Measurements from ENCODE around the gene GBE1.

The GBE1 gene

DNA sequence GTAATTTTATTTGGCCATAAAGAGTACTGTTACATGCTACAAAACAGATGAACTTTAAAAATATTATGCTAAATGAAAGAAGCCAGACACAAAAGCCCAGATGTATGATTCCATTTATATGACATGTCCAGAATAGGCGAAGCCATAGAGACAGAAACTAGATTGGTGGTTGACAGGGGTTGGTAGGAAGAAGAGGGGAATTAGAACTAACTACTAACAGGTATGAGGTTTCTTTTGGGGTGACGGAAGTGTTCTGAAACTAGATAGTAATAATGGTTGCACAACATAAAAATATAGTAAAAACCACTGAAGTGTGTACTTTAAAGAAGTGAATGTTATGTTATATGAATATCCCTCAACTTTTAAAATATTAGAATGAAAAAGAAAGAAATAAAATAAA is 66.1 kb downstream of the GBE1 start:
- DNase-seq: no peak

DNA sequence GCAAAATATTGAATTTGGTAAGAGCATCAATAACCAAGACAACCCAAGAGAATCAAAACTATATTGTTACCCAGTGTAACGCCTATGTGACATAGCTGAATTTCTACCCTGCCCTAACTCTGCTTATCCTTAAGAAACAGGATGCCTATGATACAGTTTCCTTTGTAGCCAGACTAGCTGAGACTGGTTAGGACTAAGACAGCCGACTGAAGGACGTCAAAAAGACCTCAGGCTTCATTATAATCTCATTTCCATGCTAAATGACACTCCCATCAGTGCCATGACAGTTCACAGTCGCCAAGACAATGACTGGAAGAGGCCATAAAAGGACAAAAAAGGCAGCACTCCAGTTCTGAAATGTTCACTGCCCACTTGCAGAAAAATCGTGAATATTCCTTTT is 66.8 kb downstream of the GBE1 start:
- no peak for DNase-seq

DNA sequence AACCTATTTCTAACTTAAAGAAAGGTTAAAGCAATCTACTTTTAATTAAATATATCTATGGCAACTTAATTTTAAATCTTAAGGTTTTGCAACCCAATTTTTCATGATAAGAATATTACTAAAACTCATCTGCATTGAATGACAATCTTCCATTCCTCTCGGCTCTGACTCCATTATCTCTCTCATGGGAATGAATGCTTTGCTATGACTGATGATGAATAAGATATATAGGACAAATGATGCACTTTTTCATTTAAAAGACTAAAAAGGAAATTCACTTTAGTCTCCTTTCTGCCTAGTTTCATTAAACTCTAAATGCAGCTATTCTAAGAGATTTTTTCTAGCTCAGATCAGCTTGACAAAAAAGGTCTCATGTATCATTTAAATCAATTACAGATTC is 68.7 kb downstream of the GBE1 start:
- DNase-seq: no peak

DNA sequence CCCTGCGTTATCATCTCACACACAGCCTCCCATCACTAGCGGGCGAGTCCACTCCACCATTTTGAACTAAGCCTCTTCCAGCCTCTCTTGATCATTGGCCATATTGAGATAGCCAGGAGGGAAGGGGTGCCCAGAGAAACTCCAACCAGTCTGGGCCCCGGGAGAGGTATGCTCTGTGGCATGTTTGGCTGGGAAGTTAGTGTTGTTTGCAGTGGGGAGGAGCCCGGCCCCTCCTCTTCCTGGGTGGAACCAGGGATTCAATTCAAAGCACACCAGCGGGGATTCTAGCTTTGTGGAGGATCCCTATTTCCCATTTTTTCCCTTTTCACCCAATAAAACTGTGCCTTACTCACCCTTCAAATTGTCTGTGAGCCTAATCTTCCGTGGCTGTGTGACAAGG is 71.8 kb downstream of the GBE1 start:
- no peak for DNase-seq

DNA sequence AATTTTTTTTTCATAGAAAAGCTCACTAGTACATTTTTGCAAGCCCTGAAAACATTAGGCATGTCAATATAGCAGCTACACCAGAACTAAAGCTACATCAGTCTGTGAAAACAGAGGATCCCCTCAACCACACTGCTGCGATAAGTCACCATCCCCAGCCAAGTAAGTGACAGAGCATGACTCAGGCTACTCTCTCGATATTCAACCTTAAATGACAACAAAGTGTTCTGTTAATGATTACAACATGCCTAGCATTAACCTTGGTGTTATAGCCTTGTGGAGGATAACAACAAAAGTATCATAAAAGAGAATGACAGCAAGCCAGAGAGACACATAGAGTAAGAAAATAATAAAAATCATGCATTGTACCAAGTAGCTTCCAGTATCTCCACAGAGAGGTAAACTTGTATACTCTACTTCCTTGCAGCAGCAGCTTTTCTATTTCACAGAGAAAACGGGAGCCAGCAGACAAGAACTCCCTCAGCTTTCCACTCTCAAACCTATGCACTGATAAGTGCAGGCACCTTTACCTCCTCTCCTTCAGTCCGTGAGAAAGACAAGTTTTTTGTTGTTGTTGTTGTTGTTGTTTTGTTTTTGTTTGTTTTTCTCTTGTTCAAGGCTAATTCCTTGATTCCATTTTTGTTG is 76.6 kb downstream of the GBE1 start:
- no peak for DNase-seq

DNA sequence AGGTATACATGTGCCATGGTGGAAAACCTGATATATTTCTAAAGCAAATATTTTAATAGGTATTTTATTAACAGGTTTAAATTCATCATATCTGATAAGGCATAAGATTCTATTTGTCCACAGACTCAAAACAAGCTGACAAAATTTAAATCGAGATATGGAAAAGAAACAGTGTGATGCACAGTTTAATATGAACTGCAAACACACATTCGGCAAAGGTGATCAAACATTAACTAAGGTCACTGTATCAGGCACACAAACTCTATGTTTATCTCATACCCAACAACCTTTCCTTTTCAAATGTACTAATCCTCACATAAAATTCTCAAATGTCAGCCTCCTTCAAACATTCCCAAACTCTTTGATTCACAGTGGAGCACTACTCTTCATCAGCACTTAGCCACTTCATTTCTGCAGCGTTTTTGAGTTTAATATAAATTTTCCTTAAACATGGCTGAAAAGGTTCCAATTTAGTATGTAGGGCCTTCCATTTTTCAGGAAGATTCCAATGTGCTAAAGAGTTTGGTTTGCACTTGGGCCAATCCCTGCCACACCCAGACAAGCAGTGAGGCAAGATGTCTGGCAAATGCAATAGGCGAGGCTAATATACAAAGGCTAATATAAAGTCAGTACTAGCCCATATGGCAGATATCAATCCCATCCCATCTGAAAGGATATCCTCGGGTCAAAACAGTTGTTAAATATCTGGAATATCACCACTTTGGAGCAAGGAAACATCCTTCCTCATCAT is 84.6 kb downstream of the GBE1 start:
- no peak for DNase-seq

DNA sequence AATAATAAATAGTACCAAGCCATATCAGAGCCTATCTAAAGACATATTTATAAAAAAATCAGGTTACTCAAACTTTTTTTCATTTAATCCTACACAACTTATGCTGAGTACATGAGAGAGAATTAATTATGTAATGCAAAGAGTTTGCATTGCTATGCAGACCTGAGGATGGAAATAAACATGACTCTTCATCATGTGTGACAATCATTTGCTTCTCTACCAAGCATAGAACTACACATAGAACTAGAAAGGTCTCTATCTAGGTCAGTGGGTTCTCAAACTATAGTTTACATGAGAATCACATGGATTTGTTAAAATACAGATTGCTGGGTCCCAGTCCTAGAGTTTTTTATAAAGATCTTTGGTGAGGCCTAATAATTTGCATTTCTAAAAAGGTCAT is 86.8 kb downstream of the GBE1 start:
- DNase-seq: no peak

DNA sequence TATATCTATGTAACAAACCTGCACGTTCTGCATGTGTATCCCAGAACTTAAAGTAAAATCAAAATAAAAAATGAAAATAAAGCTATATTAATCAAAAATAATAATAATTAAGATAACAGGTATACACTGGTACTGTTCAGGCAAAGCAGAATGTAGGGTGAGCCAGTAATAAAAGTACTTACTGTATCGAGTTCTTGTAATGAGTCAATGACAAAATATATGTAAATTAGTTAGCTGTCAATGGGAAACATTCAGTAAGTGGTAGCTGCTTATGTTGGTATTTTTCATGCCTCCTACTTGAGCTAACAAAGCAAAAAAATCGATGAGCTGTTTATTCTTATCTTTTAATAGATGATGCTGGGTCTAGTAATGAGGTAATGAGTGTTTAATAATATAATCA is 93.2 kb downstream of the GBE1 start:
- DNase-seq: no peak

DNA sequence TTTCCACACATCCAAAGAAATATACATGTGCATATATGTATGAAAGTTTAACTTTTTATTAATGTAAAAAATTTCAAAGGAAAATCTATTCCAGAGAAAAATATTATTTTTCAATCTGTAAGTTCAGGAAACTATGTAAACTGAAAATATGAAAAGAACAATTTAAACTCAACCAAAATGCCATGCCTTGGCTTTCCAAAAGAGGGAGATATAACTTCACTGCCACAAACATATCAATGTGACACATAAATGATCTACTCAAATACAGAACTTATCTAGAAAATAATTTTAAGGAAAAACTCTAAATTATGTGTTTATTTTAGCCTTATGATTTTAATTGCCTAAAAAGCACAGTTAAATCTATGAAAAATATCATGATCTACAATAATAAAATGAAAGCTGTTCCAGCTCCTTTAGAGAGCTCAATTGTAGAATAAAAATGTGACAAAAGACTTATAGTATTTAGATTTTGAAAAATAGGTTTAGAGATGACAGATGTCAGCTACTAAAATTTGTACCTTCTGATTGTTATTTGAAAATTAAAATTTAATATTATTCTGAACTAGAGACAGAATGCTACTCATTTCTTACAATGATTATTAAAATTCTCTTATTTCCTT is 94.8 kb downstream of the GBE1 start:
- no peak for DNase-seq

DNA sequence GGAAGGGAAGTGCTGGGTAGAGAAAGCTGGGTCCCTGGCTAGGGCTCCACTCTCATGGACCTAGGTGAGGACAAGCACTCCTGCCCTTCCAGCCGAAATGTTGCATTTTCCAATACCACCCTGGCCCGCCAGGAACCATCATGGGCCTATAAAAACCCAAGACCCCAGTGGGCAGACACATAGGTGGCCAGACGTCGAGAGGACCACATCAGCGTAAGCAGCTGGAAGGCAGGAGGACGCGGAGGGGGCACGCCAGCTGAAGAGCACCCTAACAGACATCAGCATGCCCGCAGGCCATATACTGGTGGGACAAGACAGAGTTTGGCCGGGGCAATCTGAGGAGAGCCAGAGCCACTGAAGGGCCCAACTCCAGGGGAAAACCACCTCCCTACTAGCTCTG is 98.3 kb downstream of the GBE1 start:
- no peak for DNase-seq

DNA sequence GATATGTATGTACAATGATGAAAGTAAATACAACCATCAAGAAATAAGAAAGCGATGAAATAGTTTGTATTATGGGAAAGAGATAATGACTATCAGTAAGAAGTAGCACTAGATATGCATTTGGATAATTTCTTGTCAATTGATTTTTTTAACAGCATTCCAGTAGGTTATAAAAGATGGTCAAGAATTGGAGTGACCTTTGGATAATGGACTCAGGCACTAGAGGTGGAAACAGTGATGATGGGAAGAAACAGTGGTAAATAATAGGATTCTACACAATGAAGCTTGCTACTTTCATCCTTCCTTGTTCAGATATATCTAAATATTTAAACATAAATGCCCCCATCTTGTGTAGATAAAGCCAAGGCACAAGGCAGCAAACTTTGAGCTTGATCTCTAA is 101.4 kb downstream of the GBE1 start:
- DNase-seq: no peak

DNA sequence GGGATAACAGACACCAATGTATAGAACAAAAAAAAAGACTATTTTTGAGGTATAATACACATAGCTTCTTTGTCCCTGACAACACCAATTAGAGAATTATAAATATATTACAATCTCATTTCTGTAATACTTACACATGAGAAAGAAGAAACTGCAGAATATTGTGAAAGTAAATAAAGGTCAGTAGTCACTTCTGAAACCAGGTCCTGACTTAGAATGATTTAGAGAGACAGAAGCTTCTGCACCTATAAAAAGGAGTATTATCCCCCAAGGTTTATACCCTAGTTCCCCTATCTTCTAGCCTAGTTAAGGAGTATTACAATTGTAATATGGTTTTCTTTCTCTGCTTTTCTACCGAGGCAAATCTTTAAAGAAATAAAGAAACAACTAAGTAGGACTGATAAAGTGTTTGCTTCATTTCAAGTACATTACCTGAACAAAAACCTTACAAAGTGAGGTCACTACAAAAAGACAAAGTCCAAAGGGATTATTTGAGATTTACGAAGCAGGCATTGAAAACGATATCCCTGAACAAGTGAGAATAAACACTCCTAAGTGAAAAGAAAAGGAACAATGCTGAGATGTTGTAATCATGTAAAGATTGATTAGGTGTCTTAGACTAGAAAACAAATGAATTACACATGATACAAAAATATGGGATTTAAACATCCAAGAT is 103.0 kb downstream of the GBE1 start:
- DNase-seq: no peak

DNA sequence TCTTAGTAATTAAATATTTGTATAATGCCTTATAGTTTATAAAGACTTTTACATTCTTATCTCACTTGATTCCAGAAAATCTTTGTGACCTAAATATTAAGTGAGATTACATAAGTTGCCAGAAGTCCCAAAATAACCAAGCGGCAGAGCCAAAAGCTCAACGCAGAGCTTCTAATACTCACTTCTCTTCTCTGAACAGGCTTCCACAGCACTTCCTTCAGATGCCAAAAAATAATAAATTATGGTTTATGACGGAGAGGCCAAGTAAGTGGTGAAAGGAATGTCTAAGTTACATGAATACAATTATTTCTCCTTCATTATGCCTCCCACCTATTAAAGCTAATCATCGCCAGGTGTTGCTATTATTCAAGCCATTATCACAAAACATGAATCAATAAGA is 110.3 kb downstream of the GBE1 start:
- no peak for DNase-seq

DNA sequence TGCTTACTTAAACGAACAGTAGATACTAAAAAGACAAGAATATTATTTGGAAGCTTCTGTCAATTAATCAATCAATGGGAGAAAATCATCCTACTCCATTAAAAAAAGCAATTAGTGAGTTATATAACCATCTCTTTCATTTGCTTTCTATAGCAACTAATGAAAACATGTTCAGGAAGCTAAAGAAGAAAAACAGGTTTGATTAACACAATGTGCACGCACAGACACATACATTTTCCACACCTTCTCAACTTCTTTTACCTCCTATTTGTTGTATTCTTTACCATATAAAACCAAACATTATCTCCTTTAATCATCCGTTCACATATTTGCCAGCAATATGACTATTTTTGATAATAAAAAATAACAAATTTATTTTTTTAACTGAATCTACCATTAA is 111.3 kb downstream of the GBE1 start:
- no peak for DNase-seq

DNA sequence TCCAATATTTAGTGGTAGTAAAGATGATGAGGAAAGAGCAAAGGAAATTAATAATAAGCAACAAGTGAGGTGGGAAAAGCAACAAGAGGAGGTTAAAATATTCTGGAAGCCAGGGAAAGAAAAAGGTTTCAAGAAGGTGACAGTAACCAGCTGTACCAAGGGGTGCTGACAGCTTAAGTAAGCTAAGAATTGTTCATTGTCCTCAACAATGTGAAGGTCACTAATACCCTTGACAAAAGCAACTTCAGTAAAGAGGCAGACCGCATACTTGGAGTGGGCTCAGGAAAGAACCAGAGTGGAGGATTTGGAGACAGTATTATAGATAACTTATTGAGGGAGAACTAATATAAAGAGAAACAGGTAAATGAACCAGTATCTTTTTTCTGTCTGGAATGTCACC is 116.2 kb downstream of the GBE1 start:
- no peak for DNase-seq

DNA sequence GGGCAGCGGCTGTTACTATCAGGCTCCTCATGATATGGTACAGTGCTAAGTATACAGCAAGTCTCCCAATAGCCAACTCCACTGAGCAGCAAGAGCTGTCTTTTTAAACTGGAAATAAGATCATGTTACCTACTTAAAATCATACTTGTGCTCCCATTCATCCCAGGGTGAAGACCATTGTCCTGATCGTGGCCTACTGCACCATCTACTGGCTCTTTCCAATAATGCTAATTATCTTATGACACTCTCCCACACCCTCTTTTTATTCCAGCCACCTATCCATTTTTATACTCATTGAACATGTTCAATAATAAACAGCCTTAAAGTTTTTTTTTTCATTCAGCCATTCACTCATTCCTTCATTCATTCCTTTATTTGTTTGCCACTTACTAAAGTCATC is 117.7 kb downstream of the GBE1 start:
- peak; percentile 1 for DNase-seq

DNA sequence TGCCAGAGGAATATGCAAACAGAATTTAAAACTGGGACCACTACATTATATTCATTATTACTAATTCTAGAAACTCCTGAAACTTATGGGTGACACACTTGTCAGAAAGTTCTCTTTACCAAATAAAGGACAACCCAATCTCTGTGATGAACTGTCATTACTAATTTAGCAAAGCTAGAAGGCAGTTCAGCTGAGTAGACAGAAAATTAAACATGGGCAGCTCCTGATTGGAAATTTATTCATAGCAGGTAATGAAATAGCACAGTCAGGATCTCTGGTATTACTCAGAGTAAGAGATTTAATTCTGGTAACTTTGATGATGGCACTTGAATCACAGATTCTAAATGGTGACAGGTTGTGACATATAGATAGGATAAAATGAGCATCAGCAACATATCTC is 123.0 kb downstream of the GBE1 start:
- no peak for DNase-seq

DNA sequence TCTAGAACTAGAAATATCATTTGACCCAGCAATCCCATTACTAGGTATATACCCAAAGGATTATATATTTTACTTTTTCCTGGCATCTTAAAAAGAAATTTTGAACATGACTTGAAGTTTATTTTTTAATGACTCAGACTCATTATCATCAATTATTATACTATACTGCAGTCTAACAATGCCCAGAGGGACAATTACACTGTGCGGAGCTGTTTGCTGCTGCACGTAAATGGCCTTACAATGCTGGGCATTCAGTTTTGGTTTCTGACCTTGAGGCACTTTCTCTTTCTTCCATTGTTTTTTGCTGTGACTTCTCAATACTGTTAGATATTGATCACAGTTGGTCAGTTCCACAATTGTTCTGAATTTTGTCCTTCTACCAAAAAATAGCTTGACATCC is 128.8 kb downstream of the GBE1 start:
- no peak for DNase-seq

DNA sequence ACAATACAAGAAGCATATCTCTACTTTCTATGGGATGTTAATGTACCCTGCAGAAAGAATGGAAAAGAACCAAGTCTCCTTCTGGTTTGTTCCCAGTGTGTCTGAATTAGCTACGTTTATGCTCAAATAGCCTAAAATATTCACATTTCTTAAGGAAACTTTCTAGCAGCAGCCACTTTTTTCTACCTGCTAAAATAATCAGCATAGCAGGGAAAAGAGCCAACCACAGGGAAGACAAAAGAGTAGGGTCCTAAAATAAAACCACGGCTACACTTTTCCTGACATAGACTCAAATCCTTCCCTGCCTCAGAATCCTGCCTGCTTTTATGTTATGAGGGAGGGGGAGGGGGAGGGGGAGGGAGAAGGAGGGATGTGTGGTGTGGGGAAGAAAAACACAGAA is 136.7 kb downstream of the GBE1 start:
- no peak for DNase-seq

DNA sequence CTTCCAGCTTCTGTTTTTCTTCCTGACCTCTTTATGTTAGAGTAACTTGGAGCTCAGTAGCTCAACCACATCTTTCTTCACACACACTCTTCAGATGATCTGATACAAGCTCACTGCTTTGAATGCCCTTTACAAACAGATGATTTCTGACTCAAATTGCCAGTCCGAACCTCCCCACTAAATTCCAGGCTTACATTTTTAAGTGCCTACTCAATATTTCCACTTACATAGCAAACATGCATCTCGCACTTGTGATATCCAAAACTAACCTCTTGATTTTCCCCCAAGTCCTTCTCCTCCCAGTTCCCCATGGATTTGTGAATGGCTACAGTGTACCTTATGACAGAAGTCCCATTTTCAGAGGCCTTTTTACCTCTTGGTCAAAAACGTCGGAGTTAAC is 139.1 kb downstream of the GBE1 start:
- DNase-seq: no peak

DNA sequence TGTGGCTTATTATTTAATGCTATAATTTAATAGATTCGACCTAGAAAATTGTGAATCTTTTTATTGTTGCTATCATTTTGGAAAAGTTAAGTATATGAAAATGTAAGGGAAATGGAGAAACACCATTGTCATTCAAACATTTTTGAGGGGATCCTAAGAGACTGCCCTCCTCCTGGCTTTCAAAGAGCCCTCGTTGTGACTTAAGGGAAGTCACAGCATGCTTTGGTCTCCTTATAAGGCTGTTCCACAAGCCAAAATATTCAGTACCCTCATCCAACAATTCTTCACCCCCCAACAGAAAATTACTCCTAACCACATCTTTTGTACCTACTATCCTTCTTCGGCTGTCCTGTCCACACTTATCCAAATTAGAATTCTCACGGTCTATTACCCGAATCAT is 140.2 kb downstream of the GBE1 start:
- no peak for DNase-seq

DNA sequence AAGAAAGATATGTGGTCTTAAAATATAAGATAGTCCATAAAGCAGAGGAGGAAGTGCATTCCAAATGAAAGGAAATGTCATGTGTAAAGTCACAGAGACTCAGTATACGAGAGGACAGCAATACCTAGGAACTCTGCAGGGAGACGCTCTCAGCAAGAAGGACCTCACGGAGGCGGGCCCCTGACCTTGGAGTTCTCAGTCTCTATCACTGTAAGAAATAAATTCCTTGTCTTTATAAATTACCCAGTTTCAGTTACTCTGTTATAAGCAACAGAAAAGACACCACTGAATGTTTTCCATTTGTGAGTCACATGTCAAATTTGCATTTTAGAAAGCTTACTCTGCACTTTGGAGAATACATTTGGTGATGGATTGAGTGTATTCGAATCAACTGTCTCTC is 140.6 kb downstream of the GBE1 start:
- no peak for DNase-seq

DNA sequence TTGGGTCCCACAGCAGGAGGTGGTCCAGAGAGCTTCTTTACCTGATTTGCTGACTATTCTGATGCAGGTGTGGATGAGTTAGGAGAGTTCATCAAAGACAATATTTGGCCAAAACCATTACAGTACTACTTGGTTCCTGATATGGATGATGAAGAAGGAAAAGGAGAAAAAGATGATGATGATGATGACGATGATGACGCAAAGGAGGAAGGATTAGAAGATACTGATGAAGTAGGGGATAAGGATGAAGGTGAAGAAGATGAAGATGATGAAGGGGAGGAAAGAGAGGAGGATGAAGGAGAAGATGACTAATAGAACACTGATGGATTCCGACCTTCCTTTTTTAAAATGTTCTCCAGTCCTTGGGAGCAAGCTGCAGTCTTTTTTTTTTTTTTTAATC is 148.7 kb downstream of the GBE1 start:
- DNase-seq: no peak

DNA sequence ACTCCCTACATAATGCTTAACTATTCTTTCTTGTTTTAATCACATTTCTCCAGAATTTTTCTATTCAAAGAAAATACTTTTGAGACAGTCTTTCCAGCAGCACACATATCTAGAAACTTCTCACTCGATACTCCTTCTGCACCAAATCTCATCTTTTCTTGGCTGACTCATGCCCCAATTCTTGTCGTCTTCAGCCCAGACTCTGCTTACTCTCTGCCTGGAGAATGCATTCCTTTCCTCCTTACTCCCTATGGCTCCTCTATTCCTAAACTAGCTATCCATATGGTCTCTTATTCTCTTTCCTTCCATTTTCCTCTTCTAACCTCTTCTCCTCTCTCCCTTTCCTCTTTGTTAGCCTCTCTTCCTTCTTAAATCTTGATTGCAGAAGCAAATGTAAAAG is 158.7 kb downstream of the GBE1 start:
- no peak for DNase-seq
